Body of pancreas (tissue), 4 donors: ENCODE data around the gene BMPR1B. TPM values are rescaled to one million over a fixed set of nuclear protein-coding genes. Genes with fewer than 3 reads are reported as not detected.
"Not testable (repeated sequence)": the region's sequence is repeated elsewhere in the genome, so short reads cannot be mapped to it uniquely, and the experiment has no call there.

Source experiments
- ATAC-seq: fragments of 150-250 bp; one replicate; pipeline ENCODE4 v1.9.1; 2016
- DNase-seq, 4 donors: peaks; one replicate each; pipeline ENCODE4 v3.0.0-alpha.2; 2019
- H3K27ac ChIP-seq, 4 donors: fragments of 200-600 bp; sonication (generic); 1 replicate in 3 of 4; 2 replicates in 1 of 4; pipeline versions ENCODE4 v1.5.1 to v1.6.1; 2016 to 2019; ENCODE audit warnings: mild to moderate bottlenecking in 1 of 4, mixed read lengths in 1 of 4, moderate library complexity in 1 of 4
- H3K27me3 ChIP-seq, 2 donors: fragments of 200-600 bp; sonication (generic); one replicate each; pipeline ENCODE4 v1.6.0; 2016; ENCODE audit warnings: mild to moderate bottlenecking in 1 of 2
- H3K36me3 ChIP-seq, 2 donors: fragments of 200-600 bp; sonication (generic); replicated peaks in 1 of 2; 2 replicates each; pipeline ENCODE4 v1.5.1; 2016; ENCODE audit warnings: low read depth in 2 of 2; ENCODE audit not compliant: insufficient read depth in 1 of 2
- H3K4me1 ChIP-seq: fragments of 200-600 bp; sonication (generic); one replicate; pipeline ENCODE4 v1.6.0; 2016
- H3K4me3 ChIP-seq, 2 donors: fragments of 200-600 bp; sonication (generic); 1 replicate in 1 of 2; 2 replicates in 1 of 2; pipeline ENCODE4 v1.5.1; 2016 to 2019
- H3K9me3 ChIP-seq, 3 donors: fragments of 200-600 bp; sonication (generic); 1 replicate in 2 of 3; 2 replicates in 1 of 3; pipeline ENCODE4 v1.5.1; 2016
- CTCF ChIP-seq, 7 experiments: fragments of 450-650 bp in 4 of 7; fragments of 200-600 bp in 3 of 7; sonication (generic) in 3 of 7; IDR thresholded peaks; one replicate each; pipeline ENCODE4 v1.5.1; 2016 to 2019; ENCODE audit warnings: antibody characterized with exemption in 7 of 7
- POLR2A ChIP-seq, 3 donors: fragments of 450-650 bp; IDR thresholded peaks; one replicate each; pipeline ENCODE4 v1.6.1; 2016; ENCODE audit warnings: antibody characterized with exemption in 3 of 3, mild to moderate bottlenecking in 2 of 3
- WGBS, 2 donors: methylation state at CpG; one replicate each; pipeline ENCODE4 v1.1.5; 2017; 5-methylcytosine and 5-hydroxymethylcytosine counted together
- intact Hi-C: fragments of 100-400 bp; cut with DNase I; formaldehyde crosslinking; loops from one replicate; pipeline ENCODE4 v1.15.1; 2023
- total RNA-seq, 2 donors: library from RNA; depleted of rRNA; stranded (reverse); fragments of >200 nt; gene quantifications; one replicate each; pipeline ENCODE4 v1.1.0, GENCODE V29; 2016

The BMPR1B gene
- total RNA-seq, 2 donors from 2014 or later: 0.99 to 1.3 TPM

GRCh38 chr4:95170176-95170575, 412.4 kb downstream of the BMPR1B start:
- no peaks in the 10 kb centered on the region for H3K4me1 ChIP-seq
- no peaks in the 10 kb centered on the region for H3K27me3 ChIP-seq
- no peaks in the 10 kb centered on the region for H3K9me3 ChIP-seq
- ATAC-seq (no peak), DNase-seq (no peak)
- no peak overlapping the region for H3K27ac ChIP-seq
- no peak overlapping the region for H3K4me3 ChIP-seq
- 65 to 66% methylated on average over 7 of the region's 7 CpGs for WGBS, 2 donors
- no peaks in the 10 kb centered on the region for H3K36me3 ChIP-seq
- intact Hi-C loops: no loop called here
- no peak for TF ChIP-seq CTCF (IDR thresholded peaks at IDR 0.05)
- TF ChIP-seq POLR2A (IDR thresholded peaks at IDR 0.05): no peak

GRCh38 chr4:95171377-95171776, 413.6 kb downstream of the BMPR1B start:
- DNase-seq, H3K27ac ChIP-seq, H3K4me3 ChIP-seq, H3K27me3 ChIP-seq, H3K4me1 ChIP-seq, intact Hi-C loops, ATAC-seq, H3K36me3 ChIP-seq, H3K9me3 ChIP-seq: not testable (repeated sequence)
- WGBS, 2 donors: 89 to 94% methylated on average over 1 of the region's 3 CpGs

- ATAC-seq: no peak
- H3K4me1 ChIP-seq: no peaks in the 10 kb centered on the region
- no peaks in the 10 kb centered on the region for H3K27me3 ChIP-seq
- no peak for DNase-seq
- intact Hi-C loops: no loop called here
- H3K36me3 ChIP-seq: no peaks in the 10 kb centered on the region
- no peak overlapping the region for H3K4me3 ChIP-seq
- H3K27ac ChIP-seq: no peak overlapping the region
- 62 to 66% methylated on average over 2 of the region's 2 CpGs for WGBS, 2 donors
- no peaks in the 10 kb centered on the region for H3K9me3 ChIP-seq
- TF ChIP-seq CTCF (IDR thresholded peaks at IDR 0.05): no peak
- no peak for TF ChIP-seq POLR2A (IDR thresholded peaks at IDR 0.05)
These were observed 421.2 kb downstream of the BMPR1B start for GRCh38 chr4:95178938-95179337.

DNA sequence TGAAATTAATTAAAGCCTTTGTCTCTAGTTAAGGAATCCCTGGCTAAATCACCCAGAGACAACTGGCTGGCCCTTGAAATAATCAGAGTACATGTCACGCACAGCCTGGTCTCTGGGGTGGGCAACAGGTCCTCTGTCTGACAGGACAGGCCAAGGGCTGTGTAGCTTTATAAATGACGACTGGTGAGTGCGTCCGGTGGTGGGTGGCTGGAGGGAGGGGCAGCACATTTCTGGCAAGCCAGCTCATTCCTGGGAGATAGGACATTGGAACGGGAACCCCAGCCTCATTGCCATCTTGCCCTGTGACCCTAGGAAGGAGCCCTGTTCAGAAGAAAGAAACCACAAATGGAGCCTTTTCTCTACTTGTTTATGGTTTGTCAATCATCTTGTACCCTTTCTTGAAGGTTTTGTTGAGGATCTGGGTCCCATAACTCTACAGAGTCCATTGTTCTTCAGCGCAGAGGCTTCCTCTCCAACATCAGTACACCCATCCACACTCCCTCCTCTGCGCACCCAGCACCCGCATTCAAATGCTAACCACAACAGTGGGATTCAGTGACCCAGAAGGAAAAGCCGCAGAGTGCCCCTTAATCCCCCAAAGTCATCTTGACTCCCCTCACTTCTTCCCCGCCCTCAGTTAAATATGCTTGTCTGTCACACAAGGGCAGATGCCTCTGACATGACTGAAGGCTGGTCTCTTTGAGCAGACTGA, 422.9 kb downstream of the BMPR1B start:
- no peak for ATAC-seq
- Histone ChIP-seq H3K4me3 (no peak overlapping the region), H3K27me3 (no peaks in the 10 kb centered on the region), H3K9me3 (no peaks in the 10 kb centered on the region), H3K36me3 (no peaks in the 10 kb centered on the region), H3K4me1 (no peaks in the 10 kb centered on the region), H3K27ac (no peak overlapping the region)
- TF ChIP-seq POLR2A (IDR thresholded peaks at IDR 0.05) (no peak), CTCF (IDR thresholded peaks at IDR 0.05) (no peak)
- intact Hi-C loops: no loop called here
- 80 to 83% methylated on average over 10 of the region's 10 CpGs for WGBS, 2 donors
- DNase-seq: no peak

DNA sequence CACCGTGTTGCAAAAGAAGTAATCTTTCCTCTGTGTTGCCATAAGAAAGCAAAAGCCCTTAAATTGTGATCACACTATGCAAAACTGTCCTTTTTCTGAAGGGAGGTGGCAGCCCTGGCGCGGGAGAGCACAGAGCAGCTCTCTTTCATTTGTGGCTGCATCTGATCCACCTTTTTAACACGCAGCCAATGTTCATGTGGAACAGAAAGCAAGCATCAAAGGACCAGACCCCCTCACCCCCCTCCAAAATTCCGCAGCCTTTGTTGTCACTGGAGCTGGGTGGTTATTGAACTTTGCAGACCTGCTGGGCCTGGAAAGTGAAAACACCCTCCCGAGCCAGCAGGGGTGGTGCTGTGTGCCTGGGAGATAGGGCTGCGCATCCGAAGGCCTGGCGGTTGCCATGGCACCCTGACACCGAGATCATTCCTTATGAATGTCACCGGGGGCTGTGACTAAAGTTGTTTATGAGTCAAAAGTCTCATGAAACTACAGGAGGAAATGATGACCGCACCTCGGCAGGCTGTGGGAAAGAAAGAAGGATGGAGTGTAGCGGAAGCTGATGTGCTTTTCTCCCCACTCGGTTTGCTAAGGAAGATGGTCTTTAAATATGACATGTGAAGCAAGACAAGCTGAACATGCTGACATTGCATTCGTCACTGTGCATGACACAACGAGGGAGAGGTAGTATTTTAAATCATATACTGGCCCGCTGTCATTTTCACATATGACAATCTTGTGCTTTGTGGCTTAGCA, 423.7 kb downstream of the BMPR1B start:
- DNase-seq: no peak
- Histone ChIP-seq H3K4me3 (no peak overlapping the region), H3K36me3 (no peaks in the 10 kb centered on the region), H3K27me3 (no peaks in the 10 kb centered on the region), H3K4me1 (no peaks in the 10 kb centered on the region), H3K27ac (no peak overlapping the region), H3K9me3 (no peaks in the 10 kb centered on the region)
- 58 to 68% methylated on average over 18 of the region's 18 CpGs for WGBS, 2 donors
- intact Hi-C loops: no loop called here
- ATAC-seq: no peak
- TF ChIP-seq POLR2A (IDR thresholded peaks at IDR 0.05): no peak
- no peak for TF ChIP-seq CTCF (IDR thresholded peaks at IDR 0.05)
